Measurements from ENCODE around the gene FBF1.
"Not testable (repeated sequence)": the region's sequence is repeated elsewhere in the genome, so short reads cannot be mapped to it uniquely, and the experiment has no call there.

FBF1 gene

GRCh38 chr17:75874323-75875181 lies 66.3 kb downstream of the FBF1 start:
- no peak for DNase-seq

- DNase-seq: no peak
Observed at GRCh38 chr17:75873587-75874322, 67.1 kb downstream of the FBF1 start.

GRCh38 chr17:75872434-75873351 lies 68.1 kb downstream of the FBF1 start:
- DNase-seq: no peak

- DNase-seq: not testable (repeated sequence)
Observed at GRCh38 chr17:75870228-75870627, 70.6 kb downstream of the FBF1 start.

- DNase-seq: peak in 1 of 2 experiments; percentile 81
Observed at GRCh38 chr17:75869282-75870141, 71.3 kb downstream of the FBF1 start.

GRCh38 chr17:75868730-75869281 lies 72.0 kb downstream of the FBF1 start:
- not testable (repeated sequence) for DNase-seq

- DNase-seq: not testable (repeated sequence)
Observed at GRCh38 chr17:75865404-75866188, 75.2 kb downstream of the FBF1 start.

GRCh38 chr17:75864887-75865286 lies 76.0 kb downstream of the FBF1 start:
- not testable (repeated sequence) for DNase-seq

- DNase-seq: no peak
Observed at GRCh38 chr17:75864448-75864871, 76.4 kb downstream of the FBF1 start.

- DNase-seq: no peak
Observed at GRCh38 chr17:75861927-75862317, 78.9 kb downstream of the FBF1 start.

All from NCI-H446 (cell line).